ENCODE data around the gene TMEM98.

- TF ChIP-seq CTCF (IDR thresholded peaks at IDR 0.05 in 4 of 5, conservative IDR thresholded peaks at IDR 0.05 in 1 of 5): peak in 4 of 5 experiments; percentile 22 to 57 (median 54)
- no peak for TF ChIP-seq POLR2A (IDR thresholded peaks at IDR 0.05)
Measured at GRCh38 chr17:32909787-32910369, 18.1 kb upstream of the TMEM98 start.

All from gastrocnemius medialis (tissue), 4 donors.